ENCODE data around the gene VTI1A. TPM values are rescaled to one million over a fixed set of nuclear protein-coding genes. Genes with fewer than 3 reads are reported as not detected.

The VTI1A gene
- total RNA-seq, 3 donors from 2014 or later (not counting 1 experiment from before 2014, with no cell fraction given), result 62.6 to 77.6 (median 68.2) TPM

- DNase-seq, result no peak
- Mint-ChIP-seq H3K36me3 (no peaks in the 10 kb centered on the region), H3K4me1 (peaks cover 0 to 8% of the 10 kb centered on the region in 2 donors), H3K27ac (no peak overlapping the region), H3K27me3 (ENCODE audit: low read depth in 2 of 2) (no peaks in the 10 kb centered on the region), H3K4me3 (no peak overlapping the region), H3K9me3 (no peaks in the 10 kb centered on the region)
- peaks cover 6% of the 10 kb centered on the region for H3K4me1 ChIP-seq (ENCODE audit: control insufficient read depth, insufficient read depth, low read length)
- no peak for ATAC-seq
- TF ChIP-seq CTCF (IDR thresholded peaks at IDR 0.05), result no peak
- H3K9me3 ChIP-seq (ENCODE audit: control insufficient read depth, insufficient read depth, low read length), result no peaks in the 10 kb centered on the region
- no peak overlapping the region for H3K27ac ChIP-seq (ENCODE audit: low read length)
- no peaks in the 10 kb centered on the region for H3K36me3 ChIP-seq (ENCODE audit: control insufficient read depth, insufficient read depth, low read length)
- intact Hi-C loops (cut with micrococcal nuclease), result no loop called here
- H3K27me3 ChIP-seq (ENCODE audit: control insufficient read depth, insufficient read depth, low read length), result no peaks in the 10 kb centered on the region
- no peak overlapping the region for H3K4me3 ChIP-seq (ENCODE audit: low read length)
- WGBS (ENCODE audit: insufficient coverage), result 79% methylated on average over 7 of the region's 7 CpGs
Observed at GRCh38 chr10:112826018-112826697, 379.1 kb downstream of the VTI1A start.

- Histone ChIP-seq H3K4me3 (ENCODE audit: low read length) (no peak overlapping the region), H3K9me3 (ENCODE audit: control insufficient read depth, insufficient read depth, low read length) (no peaks in the 10 kb centered on the region), H3K27me3 (ENCODE audit: control insufficient read depth, insufficient read depth, low read length) (no peaks in the 10 kb centered on the region), H3K4me1 (ENCODE audit: control insufficient read depth, insufficient read depth, low read length) (no peaks in the 10 kb centered on the region), H3K36me3 (ENCODE audit: control insufficient read depth, insufficient read depth, low read length) (no peaks in the 10 kb centered on the region), H3K27ac (ENCODE audit: low read length) (no peak overlapping the region)
- intact Hi-C loops (cut with micrococcal nuclease), result no loop called here
- H3K27me3 Mint-ChIP-seq (ENCODE audit: low read depth in 2 of 2), result no peaks in the 10 kb centered on the region
- no peak for DNase-seq
- ATAC-seq, result no peak
- no peak overlapping the region for H3K4me3 Mint-ChIP-seq
- WGBS (ENCODE audit: insufficient coverage), result 99% methylated on average over 13 of the region's 14 CpGs
- H3K4me1 Mint-ChIP-seq, result no peaks in the 10 kb centered on the region
- TF ChIP-seq CTCF (IDR thresholded peaks at IDR 0.05), result no peak
- H3K36me3 Mint-ChIP-seq, result no peaks in the 10 kb centered on the region
- H3K27ac Mint-ChIP-seq, result peak overlapping the region in 1 of 2 donors; percentile 38
- no peaks in the 10 kb centered on the region for H3K9me3 Mint-ChIP-seq
Observed at GRCh38 chr10:112827086-112827485, 380.1 kb downstream of the VTI1A start.

GRCh38 chr10:112827951-112828350 lies 380.9 kb downstream of the VTI1A start:
- no peak overlapping the region for H3K27ac Mint-ChIP-seq
- H3K27ac ChIP-seq (ENCODE audit: low read length), result no peak overlapping the region
- no peaks in the 10 kb centered on the region for H3K4me1 ChIP-seq (ENCODE audit: control insufficient read depth, insufficient read depth, low read length)
- ATAC-seq, result no peak
- TF ChIP-seq CTCF (IDR thresholded peaks at IDR 0.05), result no peak
- H3K27me3 Mint-ChIP-seq (ENCODE audit: low read depth in 2 of 2), result no peaks in the 10 kb centered on the region
- no peaks in the 10 kb centered on the region for H3K36me3 Mint-ChIP-seq
- WGBS (ENCODE audit: insufficient coverage), result no CpG with 5 or more reads among the region's 4 CpGs
- no peaks in the 10 kb centered on the region for H3K4me1 Mint-ChIP-seq
- H3K9me3 ChIP-seq (ENCODE audit: control insufficient read depth, insufficient read depth, low read length), result no peaks in the 10 kb centered on the region
- no peaks in the 10 kb centered on the region for H3K36me3 ChIP-seq (ENCODE audit: control insufficient read depth, insufficient read depth, low read length)
- intact Hi-C loops (cut with micrococcal nuclease), result no loop called here
- no peaks in the 10 kb centered on the region for H3K9me3 Mint-ChIP-seq
- no peak overlapping the region for H3K4me3 Mint-ChIP-seq
- DNase-seq, result no peak
- H3K4me3 ChIP-seq (ENCODE audit: low read length), result no peak overlapping the region
- H3K27me3 ChIP-seq (ENCODE audit: control insufficient read depth, insufficient read depth, low read length), result no peaks in the 10 kb centered on the region

- no peak for DNase-seq
Observed at GRCh38 chr10:112831859-112832258, 384.8 kb downstream of the VTI1A start.

More at GRCh38 chr10:112831859-112832258, 384.8 kb downstream of the VTI1A start:
- Histone ChIP-seq H3K27ac (ENCODE audit: low read length) (no peak overlapping the region), H3K27me3 (ENCODE audit: control insufficient read depth, insufficient read depth, low read length) (no peaks in the 10 kb centered on the region), H3K9me3 (ENCODE audit: control insufficient read depth, insufficient read depth, low read length) (no peaks in the 10 kb centered on the region), H3K36me3 (ENCODE audit: control insufficient read depth, insufficient read depth, low read length) (no peaks in the 10 kb centered on the region), H3K4me1 (ENCODE audit: control insufficient read depth, insufficient read depth, low read length) (peaks cover 6% of the 10 kb centered on the region), H3K4me3 (ENCODE audit: low read length) (no peak overlapping the region)
- intact Hi-C loops (cut with micrococcal nuclease), result no loop called here
- Mint-ChIP-seq H3K4me1 (peaks cover 6 to 12% of the 10 kb centered on the region in 2 donors), H3K9me3 (no peaks in the 10 kb centered on the region), H3K36me3 (no peaks in the 10 kb centered on the region), H3K27ac (no peak overlapping the region), H3K27me3 (ENCODE audit: low read depth in 2 of 2) (no peaks in the 10 kb centered on the region), H3K4me3 (no peak overlapping the region)
- no peak for ATAC-seq
- WGBS (ENCODE audit: insufficient coverage), result 98% methylated on average over 16 of the region's 16 CpGs
- TF ChIP-seq CTCF (IDR thresholded peaks at IDR 0.05), result no peak
